Right ventricle myocardium superior (tissue), 1 donor: ENCODE results near the gene IGF2. TPM values are rescaled to one million over a fixed set of nuclear protein-coding genes. Genes with fewer than 3 reads are reported as not detected.
A peak's percentile ranks its signal among the peaks of the same experiment; 100 is the strongest.

Source experiments
- ATAC-seq: fragments of 200-7000 bp; cut with Tn5 transposase; one replicate; pipeline ENCODE4 v1.9.1; 2020; ENCODE audit warnings: mild to moderate bottlenecking; ENCODE audit not compliant: poor library complexity
- DNase-seq: peaks from one replicate; pipeline ENCODE4 v3.0.0-alpha.2; 2020
- intact Hi-C: fragments of 100-400 bp; cut with DNase I; formaldehyde crosslinking; loops from one replicate; pipeline ENCODE4 v1.11.2; 2022
- total RNA-seq: library from RNA; stranded (reverse); fragmentation: NEBNext Ultra II Directional; extraction: Animal tissue kit (Norgen Biotek cat#: 25700); gene quantifications from one replicate; pipeline ENCODE4 v1.2.1, GENCODE V29; 2021
- donor health status: DM: no; HTN: yes; CAD: no; lungs with severe emphysema.

Gene IGF2
- total RNA-seq, 1 donor from 2014 or later, result 79.9 TPM

DNA sequence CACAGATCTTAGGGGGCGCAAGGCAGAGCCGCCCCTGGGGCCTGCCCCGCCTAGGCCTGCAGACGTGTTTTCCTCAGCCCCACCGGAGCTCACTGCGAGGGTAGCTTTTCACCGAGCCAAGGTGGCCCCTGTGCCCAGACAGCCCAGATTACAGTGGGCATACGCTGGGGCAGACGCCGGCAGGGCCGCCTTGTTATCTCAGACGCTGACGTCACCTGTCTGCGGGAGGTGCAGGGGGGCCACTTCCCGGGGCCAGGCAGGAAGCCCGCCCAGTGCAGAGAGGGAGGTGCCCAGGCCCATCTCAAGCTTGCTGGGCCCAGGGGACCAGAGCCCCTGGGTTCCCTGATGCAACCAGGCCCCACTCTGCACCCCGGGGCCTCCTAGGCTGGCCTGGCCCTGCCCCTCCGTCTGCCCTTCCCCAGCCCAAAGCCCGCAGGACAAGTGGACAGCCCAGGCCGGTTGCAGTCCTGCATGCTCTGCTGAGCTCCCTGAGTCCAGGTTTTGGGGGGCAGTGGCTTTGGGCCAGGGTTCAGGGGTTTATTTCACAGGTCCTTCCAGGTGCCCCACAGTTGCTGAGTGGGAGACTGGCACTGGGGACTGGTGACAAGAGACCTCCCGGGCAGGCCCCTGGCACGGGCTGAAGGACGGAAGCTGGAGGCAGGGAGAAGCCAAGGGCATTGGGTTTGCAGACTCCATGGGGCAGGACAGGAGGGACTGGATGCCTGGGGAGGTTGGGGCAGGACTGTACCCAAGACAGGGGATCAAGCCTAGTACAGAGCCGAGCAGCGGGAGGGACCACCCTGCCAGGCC is 38.6 kb downstream of the IGF2 start:
- DNase-seq (peak; percentile 72), ATAC-seq (peak; percentile 17)
- intact Hi-C loops, result no loop called here

GRCh38 chr11:2099516-2100349 is 39.5 kb downstream of the IGF2 start:
- peak; percentile 20 for ATAC-seq
- intact Hi-C loops, result no loop called here

DNA sequence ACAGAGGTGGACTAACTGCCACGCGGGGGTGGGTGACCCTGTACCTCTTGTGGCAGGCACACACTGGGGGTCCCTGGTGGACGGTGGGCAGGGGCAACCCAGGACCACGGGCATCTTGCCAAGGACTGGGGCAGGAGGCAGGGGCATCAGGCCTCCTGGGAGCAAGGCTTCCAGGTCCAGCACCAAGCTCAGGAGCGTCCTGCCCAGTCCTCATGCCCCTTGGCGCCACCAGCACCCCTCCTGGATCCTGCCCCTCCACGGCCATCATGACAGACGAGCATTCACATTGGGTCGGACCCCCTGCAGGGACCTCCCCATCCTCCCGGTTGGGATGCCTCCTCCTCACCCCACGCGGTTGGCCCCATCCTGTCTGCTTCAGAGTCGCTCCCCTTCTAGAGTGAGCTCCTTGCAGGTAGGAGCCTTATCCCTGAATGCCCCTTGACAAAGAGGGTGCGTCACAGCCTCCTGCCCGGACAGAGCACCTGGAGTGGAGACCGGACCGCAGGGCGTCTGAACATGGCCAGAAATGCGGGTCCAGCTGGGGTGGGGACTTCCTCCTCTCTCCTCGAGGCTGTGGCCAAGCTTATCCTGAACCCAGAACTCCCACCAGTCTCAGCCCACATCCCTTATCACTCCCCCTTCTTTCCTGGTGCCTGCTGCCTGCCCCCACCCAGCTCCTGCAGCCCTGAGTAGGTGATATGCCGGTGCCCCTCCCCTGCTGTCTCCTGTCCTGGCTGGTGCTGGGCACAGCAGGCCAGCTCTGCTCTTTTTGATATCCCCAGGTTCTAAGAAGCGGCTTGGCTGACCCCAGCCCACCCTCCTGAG is 40.3 kb downstream of the IGF2 start:
- intact Hi-C loops, result no loop called here
- ATAC-seq (no peak), DNase-seq (peak; percentile 43)

More at GRCh38 chr11:2099516-2100349, 39.5 kb downstream of the IGF2 start:
- DNase-seq, result peak; percentile 46

DNA sequence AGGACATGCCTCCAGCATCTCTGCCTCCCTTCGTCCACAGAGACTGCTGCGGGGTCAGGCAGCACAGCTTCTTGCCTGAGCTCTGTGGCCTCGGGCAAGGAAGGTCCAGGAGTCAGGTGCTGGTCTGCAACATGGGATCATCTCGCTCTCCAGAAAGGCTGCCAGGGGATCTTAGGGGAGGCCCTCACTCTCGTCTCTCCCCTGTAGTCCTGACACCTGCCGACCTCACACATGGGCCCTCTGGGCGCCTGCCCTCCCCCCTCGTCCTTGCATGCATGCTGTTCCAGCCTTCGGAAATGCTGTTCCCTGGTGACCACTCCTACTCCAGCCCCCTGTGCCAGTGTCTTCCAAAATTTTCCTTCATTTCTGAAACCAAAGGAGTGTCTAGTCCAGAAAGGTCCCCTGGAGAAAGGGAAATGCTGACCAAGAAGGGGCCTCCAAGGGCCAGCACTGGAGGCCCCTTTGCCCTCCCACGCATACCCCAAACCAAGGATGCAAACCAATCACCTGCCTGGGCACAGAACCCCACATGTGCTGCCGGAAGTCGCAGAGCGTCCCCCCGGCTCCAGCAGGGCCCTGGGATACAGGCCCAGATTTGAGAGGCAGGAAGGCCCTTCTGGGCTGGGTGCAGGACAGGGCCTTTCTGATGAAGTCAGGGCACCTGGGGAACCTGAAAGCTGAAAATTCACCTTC is 41.0 kb downstream of the IGF2 start:
- DNase-seq (peak; percentile 39), ATAC-seq (no peak)
- intact Hi-C loops, result no loop called here

GRCh38 chr11:2097356-2097997 is 41.7 kb downstream of the IGF2 start:
- ATAC-seq (peak; percentile 57), DNase-seq (peak; percentile 84)
- intact Hi-C loops, result no loop called here

DNA sequence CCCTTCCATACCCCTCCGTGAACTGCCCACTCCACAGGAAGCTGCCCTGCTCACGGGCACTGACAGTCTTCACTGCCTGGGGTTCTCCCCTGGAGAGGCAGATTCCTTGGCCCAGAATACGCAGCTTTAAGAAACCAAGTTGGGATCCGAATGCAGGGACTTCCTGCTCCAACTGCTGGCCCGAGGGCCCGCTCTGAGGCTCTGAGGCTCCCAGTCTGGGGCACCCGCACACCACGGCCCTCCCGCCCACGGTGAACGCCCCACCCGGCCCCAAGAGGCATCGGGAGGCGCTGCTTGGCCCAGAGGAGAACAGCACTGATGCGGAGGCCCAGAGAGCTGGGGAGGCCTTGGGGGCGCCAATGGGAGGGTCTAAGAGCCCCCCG is 42.3 kb downstream of the IGF2 start:
- ATAC-seq (no peak), DNase-seq (peak; percentile 62)
- intact Hi-C loops, result no loop called here

- intact Hi-C loops, result no loop called here
- ATAC-seq (no peak), DNase-seq (peak; percentile 22)
Measured at GRCh38 chr11:2096011-2096918, 42.9 kb downstream of the IGF2 start.

DNA sequence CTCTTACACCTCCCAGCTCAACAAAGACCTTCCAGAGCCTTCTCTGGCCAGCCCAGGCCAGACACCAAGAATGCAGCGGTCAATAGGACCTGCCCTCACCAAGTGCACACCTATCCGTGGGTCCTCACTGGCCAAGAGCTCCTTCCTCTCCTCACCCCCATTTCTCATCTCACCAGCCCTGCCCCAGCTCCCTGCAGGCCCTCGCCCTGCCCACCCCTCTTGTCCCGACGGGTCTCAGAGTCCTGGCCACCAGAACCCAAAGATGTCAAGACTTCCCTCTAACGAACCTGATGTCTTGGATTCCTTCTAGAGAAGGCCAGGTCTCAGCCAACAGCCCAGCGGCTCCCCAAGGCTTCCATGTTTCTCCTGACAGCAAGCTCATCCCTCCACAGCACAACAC is 43.6 kb downstream of the IGF2 start:
- DNase-seq (peak; percentile 22), ATAC-seq (no peak)
- intact Hi-C loops, result no loop called here

- intact Hi-C loops, result no loop called here
- DNase-seq (peak; percentile 33), ATAC-seq (no peak)
Measured at GRCh38 chr11:2095198-2095520, 44.0 kb downstream of the IGF2 start.

DNA sequence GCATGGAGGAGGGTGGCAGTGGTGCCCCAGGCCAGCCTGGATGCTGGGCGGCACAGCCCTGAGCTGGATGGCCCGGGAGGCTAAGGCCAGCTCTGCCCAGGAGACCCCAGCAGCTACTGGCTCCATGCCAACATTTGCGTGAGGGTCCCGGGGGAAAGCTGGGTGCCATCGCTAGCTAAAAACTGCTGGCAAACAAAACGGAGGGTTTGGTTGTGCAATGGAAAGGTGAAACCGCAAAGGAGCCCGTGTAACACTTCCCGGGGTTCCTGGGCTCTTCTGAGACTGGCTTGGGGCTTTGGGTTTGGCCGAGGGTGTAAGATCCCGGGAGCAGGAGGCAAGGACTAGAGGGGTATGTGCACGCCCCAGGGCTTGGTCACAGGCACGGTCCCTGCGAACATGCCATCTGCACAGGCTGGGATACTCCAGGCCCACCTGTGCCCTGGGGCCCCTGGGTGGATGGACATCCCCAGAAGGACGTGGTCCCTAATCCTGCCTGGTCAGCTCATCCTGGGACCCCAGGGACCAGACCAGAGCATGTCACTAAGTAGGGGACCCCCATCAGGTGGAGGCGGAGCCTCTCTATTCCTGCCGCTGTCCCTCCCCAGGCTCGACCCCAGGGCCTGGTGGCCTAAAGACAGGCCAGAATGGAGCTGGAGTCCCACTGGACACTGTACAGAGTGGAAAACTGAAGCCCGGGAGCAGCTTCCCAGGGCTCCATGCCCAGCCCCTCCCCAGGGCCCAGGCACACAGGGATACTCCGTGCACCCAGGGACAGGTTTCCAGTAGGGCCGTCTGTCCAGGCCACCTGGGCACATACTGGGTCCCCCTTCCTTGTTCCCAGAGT is 44.6 kb downstream of the IGF2 start:
- intact Hi-C loops, result no loop called here
- DNase-seq (no peak), ATAC-seq (no peak)

DNA sequence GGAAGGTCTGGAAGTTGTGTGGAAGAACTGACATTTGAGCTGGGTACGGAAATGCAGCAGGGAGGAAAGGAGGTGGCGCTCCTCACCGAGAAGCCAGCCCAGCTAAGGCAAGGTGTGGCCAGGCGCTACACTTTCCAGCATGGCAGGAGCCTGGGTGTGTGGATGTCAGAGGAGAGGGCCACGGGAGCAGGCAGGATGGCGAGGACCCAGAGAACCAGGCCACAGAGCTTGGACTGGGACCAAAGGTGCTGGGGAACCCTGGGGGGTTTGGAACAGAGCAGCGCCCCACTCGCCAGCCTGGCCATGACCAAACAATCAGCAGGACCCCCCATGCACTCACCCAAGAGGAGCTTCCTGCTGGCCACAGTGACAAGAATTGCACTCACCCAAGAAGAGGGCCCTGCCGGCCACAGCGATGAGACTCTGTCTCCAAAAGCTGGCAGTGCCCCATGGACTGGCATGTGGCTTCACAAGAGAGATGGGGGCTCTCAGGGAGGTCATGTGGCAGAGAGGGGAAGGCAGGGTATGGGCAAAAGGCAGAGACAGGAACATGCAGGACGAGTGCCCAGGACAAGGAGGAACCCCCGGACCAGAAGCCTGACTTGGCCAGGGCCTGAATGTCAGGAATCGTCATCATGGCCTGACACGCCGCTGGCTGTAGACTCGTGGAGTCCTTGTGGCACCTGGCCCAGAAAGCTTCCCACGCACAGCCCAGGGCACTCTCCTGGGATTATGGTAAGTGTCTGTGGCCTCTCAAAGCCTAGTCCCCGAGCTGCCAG is 45.4 kb downstream of the IGF2 start:
- intact Hi-C loops, result no loop called here
- ATAC-seq, result peak; percentile 71
- peak; percentile 75 for DNase-seq

GRCh38 chr11:2092956-2093412 is 46.2 kb downstream of the IGF2 start:
- intact Hi-C loops, result no loop called here
- peak; percentile 92 for DNase-seq
- peak; percentile 89 for ATAC-seq

DNA sequence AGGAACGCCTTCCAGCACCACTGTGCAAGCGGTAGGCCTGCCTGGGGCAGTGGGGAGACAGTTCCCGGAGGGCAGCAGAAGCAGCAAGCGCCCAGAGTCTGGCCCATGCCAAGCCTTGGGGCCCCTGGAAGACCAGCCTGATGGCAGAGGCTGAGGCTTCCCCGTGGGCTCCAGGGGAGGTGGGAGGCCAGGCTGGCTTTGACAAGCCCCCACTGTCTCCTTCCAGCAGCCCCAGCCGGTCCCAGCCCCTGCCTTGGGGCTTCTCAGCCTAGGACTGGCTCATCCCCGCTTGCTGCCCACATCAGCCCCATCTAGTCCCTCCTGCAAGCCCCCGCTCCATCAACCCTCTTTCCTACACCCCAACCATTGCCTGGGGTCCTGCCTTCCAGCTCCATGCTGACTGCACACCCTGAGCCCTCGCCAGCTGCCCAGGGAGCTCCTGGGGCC is 46.7 kb downstream of the IGF2 start:
- intact Hi-C loops, result no loop called here
- ATAC-seq (no peak), DNase-seq (no peak)

- DNase-seq (no peak), ATAC-seq (no peak)
- intact Hi-C loops, result no loop called here
Measured at GRCh38 chr11:2091786-2092463, 47.3 kb downstream of the IGF2 start.
